Liver (tissue), 9 donors: ENCODE results near the gene ZBTB4. TPM values are rescaled to one million over a fixed set of nuclear protein-coding genes. Genes with fewer than 3 reads are reported as not detected.

ENCODE experiments used
- DNase-seq: peaks from one replicate; pipeline ENCODE4 v3.0.0-alpha.2; 2017; ENCODE audit warnings: low spot score
- H3K27ac ChIP-seq, 2 donors: one replicate each; pipeline ENCODE4 v1.7.0; 2013; ENCODE audit warnings: inconsistent platforms in 2 of 2, low read length in 2 of 2, control low read depth in 1 of 2, low read depth in 1 of 2, mild to moderate bottlenecking in 1 of 2
- H3K27me3 ChIP-seq, 4 donors: one replicate each; pipeline versions ENCODE4 v1.6.1 to v1.7.0; 2013; ENCODE audit warnings: low read length in 3 of 4, inconsistent platforms in 1 of 4, mild to moderate bottlenecking in 1 of 4, moderate library complexity in 1 of 4; ENCODE audit not compliant: control insufficient read depth in 4 of 4, insufficient read depth in 4 of 4
- H3K36me3 ChIP-seq, 4 donors: one replicate each; pipeline versions ENCODE4 v1.6.1 to v1.7.0; 2013; ENCODE audit warnings: low read length in 3 of 4, mild to moderate bottlenecking in 3 of 4, low read depth in 1 of 4, moderate library complexity in 1 of 4; ENCODE audit not compliant: control insufficient read depth in 4 of 4, insufficient read depth in 3 of 4
- H3K4me1 ChIP-seq, 4 donors: one replicate each; pipeline versions ENCODE4 v1.6.1 to v1.7.0; 2013; ENCODE audit warnings: low read length in 3 of 4, mild to moderate bottlenecking in 3 of 4, moderate library complexity in 1 of 4; ENCODE audit not compliant: control insufficient read depth in 4 of 4, insufficient read depth in 4 of 4
- H3K4me3 ChIP-seq, 3 donors: one replicate each; pipeline versions ENCODE4 v1.6.1 to v1.7.0; 2013; ENCODE audit warnings: low read length in 3 of 3, control low read depth in 1 of 3, low read depth in 1 of 3, mild to moderate bottlenecking in 1 of 3
- H3K9ac ChIP-seq, 2 donors: one replicate each; pipeline ENCODE4 v1.7.0; 2013; ENCODE audit warnings: low read length in 2 of 2, mild to moderate bottlenecking in 2 of 2, moderate library complexity in 2 of 2, control low read depth in 1 of 2, low read depth in 1 of 2
- H3K9me3 ChIP-seq, 4 donors: one replicate each; pipeline versions ENCODE4 v1.6.1 to v1.7.0; 2013; ENCODE audit warnings: low read length in 3 of 4; ENCODE audit not compliant: control insufficient read depth in 4 of 4
- ATF3 ChIP-seq: IDR thresholded peaks from 2 replicates; pipeline ENCODE4 v1.6.1; 2016; ENCODE audit warnings: antibody characterized with exemption
- CTCF ChIP-seq: fragments of 150-350 bp; IDR thresholded peaks from 2 replicates; pipeline ENCODE4 v1.5.1; 2017; ENCODE audit warnings: improper control_type of control experiment, low read depth, low read length; ENCODE audit not compliant: missing input control
- EGR1 ChIP-seq, 2 donors: IDR thresholded peaks; 2 replicates each; pipeline ENCODE4 v1.6.1; 2016 to 2018; ENCODE audit warnings: antibody characterized with exemption in 2 of 2, low read depth in 2 of 2
- FOXA1 ChIP-seq: IDR thresholded peaks from 2 replicates; pipeline ENCODE4 v1.6.1; 2016; ENCODE audit warnings: antibody characterized with exemption
- FOXA2 ChIP-seq: IDR thresholded peaks from 2 replicates; pipeline ENCODE4 v1.6.1; 2016; ENCODE audit warnings: antibody characterized with exemption
- GABPA ChIP-seq, 2 donors: IDR thresholded peaks in 1 of 2; conservative IDR thresholded peaks in 1 of 2; 2 replicates each; pipeline ENCODE4 v1.6.1; 2016; ENCODE audit warnings: antibody characterized with exemption in 2 of 2, mild to moderate bottlenecking in 1 of 2, moderate library complexity in 1 of 2
- HNF4A ChIP-seq, 2 donors: conservative IDR thresholded peaks; 2 replicates each; pipeline ENCODE4 v1.6.1; 2016; ENCODE audit warnings: antibody characterized with exemption in 2 of 2, mild to moderate bottlenecking in 2 of 2
- HNF4G ChIP-seq: IDR thresholded peaks from 2 replicates; pipeline ENCODE4 v1.6.1; 2016; ENCODE audit warnings: antibody characterized with exemption
- JUND ChIP-seq, 2 donors: IDR thresholded peaks; 2 replicates each; pipeline ENCODE4 v1.6.1; 2016; ENCODE audit warnings: antibody characterized with exemption in 2 of 2
- MAX ChIP-seq: IDR thresholded peaks from 2 replicates; pipeline ENCODE4 v1.6.1; 2016; ENCODE audit warnings: antibody characterized with exemption
- NR2F2 ChIP-seq: IDR thresholded peaks from 2 replicates; pipeline ENCODE4 v1.6.1; 2016; ENCODE audit warnings: antibody characterized with exemption
- RAD21 ChIP-seq, 2 donors: IDR thresholded peaks; 2 replicates each; pipeline ENCODE4 v1.6.1; 2016; ENCODE audit warnings: antibody characterized with exemption in 2 of 2, mild to moderate bottlenecking in 2 of 2
- REST ChIP-seq: IDR thresholded peaks from 2 replicates; pipeline ENCODE4 v1.6.1; 2016; ENCODE audit warnings: antibody characterized with exemption, mild to moderate bottlenecking
- RXRA ChIP-seq, 2 donors: IDR thresholded peaks; 2 replicates each; pipeline ENCODE4 v1.6.1; 2017 to 2018; ENCODE audit warnings: antibody characterized with exemption in 2 of 2, mild to moderate bottlenecking in 1 of 2
- SP1 ChIP-seq: IDR thresholded peaks from 2 replicates; pipeline ENCODE4 v1.6.1; 2018; ENCODE audit warnings: antibody characterized with exemption, mild to moderate bottlenecking
- TAF1 ChIP-seq: conservative IDR thresholded peaks from 2 replicates; pipeline ENCODE4 v1.6.1; 2016; ENCODE audit warnings: antibody characterized with exemption, mild to moderate bottlenecking
- YY1 ChIP-seq: IDR thresholded peaks from 2 replicates; pipeline ENCODE4 v1.6.1; 2016; ENCODE audit warnings: antibody characterized with exemption, mild to moderate bottlenecking
- ZBTB33 ChIP-seq: IDR thresholded peaks from 2 replicates; pipeline ENCODE4 v1.6.1; 2016; ENCODE audit warnings: antibody characterized with exemption
- WGBS: extraction: QIAGEN DNeasy Blood & Tissue Kit; methylation state at CpG from one replicate; pipeline ENCODE4 v1.1.7; 2013; 5-methylcytosine and 5-hydroxymethylcytosine counted together
- polyA plus RNA-seq, 2 donors: library from polyadenylated mRNA; stranded (reverse) in 1 of 2; unstranded in 1 of 2; fragments of 200-250 nt in 1 of 2; fragments of >200 nt in 1 of 2; fragmentation: Nextera tagmentation in 1 of 2; extraction: Ambion mirVana in 1 of 2; gene quantifications; one replicate each; pipeline versions ENCODE4 v1.2.1 to v1.2.3, GENCODE V29; 2013 to 2015
- total RNA-seq, 2 donors: library from RNA; depleted of rRNA; stranded (reverse); fragments of >200 nt; gene quantifications; one replicate each; pipeline ENCODE4 v1.2.3, GENCODE V29; 2014
- donor health status: healthy.
- donor health status: healthy.
- donor health status: healthy.
- donor health status: healthy.
- donor health status: healthy.

The ZBTB4 gene
- total and polyA plus RNA-seq, 4 donors, result 1.5 to 6.0 (median 5.1) TPM

- TF ChIP-seq RXRA (IDR thresholded peaks at IDR 0.05), result no peak
- no peak for TF ChIP-seq FOXA1
- TF ChIP-seq HNF4G, result no peak
- no peak for TF ChIP-seq MAX
- TF ChIP-seq FOXA2, result no peak
- no peak for TF ChIP-seq SP1
- TF ChIP-seq TAF1, result no peak
- TF ChIP-seq ATF3, result no peak
- no peak for TF ChIP-seq ZBTB33
- TF ChIP-seq RAD21 (IDR thresholded peaks at IDR 0.05), result no peak
- no peak for TF ChIP-seq JUND (IDR thresholded peaks at IDR 0.05)
- TF ChIP-seq YY1, result no peak
- TF ChIP-seq CTCF, result no peak
- no peak for TF ChIP-seq HNF4A (conservative IDR thresholded peaks at IDR 0.05)
- TF ChIP-seq REST, result no peak
- TF ChIP-seq NR2F2, result no peak
- no peak for TF ChIP-seq GABPA (IDR thresholded peaks at IDR 0.05 in 1 of 2, conservative IDR thresholded peaks at IDR 0.05 in 1 of 2)
- TF ChIP-seq EGR1 (IDR thresholded peaks at IDR 0.05; ENCODE audit: low read depth in 2 of 2), result no peak
- no peak for DNase-seq
Measured at GRCh38 chr17:7426896-7427489, 52.4 kb downstream of the ZBTB4 start.

More at GRCh38 chr17:7426896-7427489, 52.4 kb downstream of the ZBTB4 start:
- H3K4me3 ChIP-seq, result no peak overlapping the region
- H3K36me3 ChIP-seq, result no peaks in the 10 kb centered on the region
- H3K4me1 ChIP-seq, result no peaks in the 10 kb centered on the region
- H3K27me3 ChIP-seq, result no peaks in the 10 kb centered on the region
- 93% methylated on average over 29 of the region's 29 CpGs for WGBS
- no peak overlapping the region for H3K9ac ChIP-seq
- H3K9me3 ChIP-seq, result no peaks in the 10 kb centered on the region
- no peak overlapping the region for H3K27ac ChIP-seq
